Activated T-cell treated with anti-CD3 and anti-CD28 coated beads, Interleukin-2, amount 50 U/mL, for 24 hours (primary cell): ENCODE data around the gene SV2C.

Experiments
- DNase-seq: peaks from one replicate; pipeline ENCODE4 v3.0.0-alpha.2; 2020
- H3K27ac Mint-ChIP-seq: 2 replicates; pipeline ENCODE4 v1.8.0; 2020; ENCODE audit warnings: mild to moderate bottlenecking, mixed read lengths
- H3K27me3 Mint-ChIP-seq: 2 replicates; pipeline ENCODE4 v1.8.0; 2020; ENCODE audit warnings: mixed read lengths
- H3K36me3 Mint-ChIP-seq: 2 replicates; pipeline ENCODE4 v1.8.0; 2020; ENCODE audit warnings: low read depth, mixed read lengths
- H3K4me1 Mint-ChIP-seq: 2 replicates; pipeline ENCODE4 v1.8.0; 2020; ENCODE audit warnings: low read depth, mixed read lengths
- H3K4me3 Mint-ChIP-seq: 2 replicates; pipeline ENCODE4 v1.8.0; 2020; ENCODE audit warnings: mild to moderate bottlenecking, moderate library complexity, mixed read lengths
- H3K9me3 Mint-ChIP-seq: 2 replicates; pipeline ENCODE4 v1.8.0; 2020; ENCODE audit warnings: mixed read lengths

The SV2C gene

DNA sequence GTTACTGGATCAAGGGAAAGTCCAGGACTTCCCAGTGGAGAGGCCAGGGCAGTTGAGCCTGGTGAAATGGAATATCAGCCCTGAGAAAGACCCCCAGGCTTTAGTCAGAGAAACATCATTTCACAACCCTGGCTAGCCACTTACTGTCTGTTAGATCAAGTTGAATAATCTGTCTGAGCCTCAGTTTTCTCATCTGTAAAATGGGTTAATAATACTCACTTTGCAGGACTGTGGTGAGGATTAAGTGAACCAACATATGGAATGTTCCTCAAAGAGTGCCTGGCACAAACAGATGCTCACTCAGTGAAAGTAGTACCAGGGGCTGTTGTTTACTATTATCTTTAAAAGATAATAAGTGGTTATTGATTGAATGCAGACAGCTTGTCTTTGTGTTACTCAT, 110.5 kb downstream of the SV2C start:
- no peak for DNase-seq
- Mint-ChIP-seq H3K4me3 (no peak overlapping the region), H3K27me3 (peaks cover 5% of the 10 kb centered on the region), H3K4me1 (no peaks in the 10 kb centered on the region), H3K36me3 (no peaks in the 10 kb centered on the region), H3K27ac (no peak overlapping the region), H3K9me3 (no peaks in the 10 kb centered on the region)

DNA sequence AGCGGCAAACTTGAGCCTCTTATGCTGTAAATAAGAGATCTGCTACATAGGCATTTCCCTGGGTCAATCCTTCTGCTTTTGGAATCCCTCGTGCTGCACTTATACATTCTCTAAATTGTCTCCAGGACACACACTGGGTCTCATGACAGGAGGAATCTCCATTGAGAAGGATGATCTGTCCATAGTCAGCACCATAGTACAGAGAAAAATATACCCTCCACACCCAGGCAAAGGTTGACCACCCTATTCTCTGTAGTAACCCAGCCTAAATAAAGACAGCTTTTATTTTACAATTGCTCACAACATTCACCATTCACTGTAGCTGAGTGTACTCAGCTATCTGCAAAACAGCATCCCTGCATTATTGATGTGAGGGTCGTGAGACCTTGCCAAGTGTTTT, 111.2 kb downstream of the SV2C start:
- Mint-ChIP-seq H3K36me3 (no peaks in the 10 kb centered on the region), H3K27me3 (peaks cover 5% of the 10 kb centered on the region), H3K9me3 (no peaks in the 10 kb centered on the region), H3K4me1 (peaks cover 3% of the 10 kb centered on the region), H3K4me3 (no peak overlapping the region), H3K27ac (no peak overlapping the region)
- DNase-seq, result no peak

- no peak for DNase-seq
- H3K27me3 Mint-ChIP-seq, result peaks cover 5% of the 10 kb centered on the region
- no peaks in the 10 kb centered on the region for H3K36me3 Mint-ChIP-seq
- peaks cover 7% of the 10 kb centered on the region for H3K4me1 Mint-ChIP-seq
- H3K4me3 Mint-ChIP-seq, result no peak overlapping the region
- H3K27ac Mint-ChIP-seq, result no peak overlapping the region
- no peaks in the 10 kb centered on the region for H3K9me3 Mint-ChIP-seq
Measured at GRCh38 chr5:76196457-76196856, 113.3 kb downstream of the SV2C start.

DNA sequence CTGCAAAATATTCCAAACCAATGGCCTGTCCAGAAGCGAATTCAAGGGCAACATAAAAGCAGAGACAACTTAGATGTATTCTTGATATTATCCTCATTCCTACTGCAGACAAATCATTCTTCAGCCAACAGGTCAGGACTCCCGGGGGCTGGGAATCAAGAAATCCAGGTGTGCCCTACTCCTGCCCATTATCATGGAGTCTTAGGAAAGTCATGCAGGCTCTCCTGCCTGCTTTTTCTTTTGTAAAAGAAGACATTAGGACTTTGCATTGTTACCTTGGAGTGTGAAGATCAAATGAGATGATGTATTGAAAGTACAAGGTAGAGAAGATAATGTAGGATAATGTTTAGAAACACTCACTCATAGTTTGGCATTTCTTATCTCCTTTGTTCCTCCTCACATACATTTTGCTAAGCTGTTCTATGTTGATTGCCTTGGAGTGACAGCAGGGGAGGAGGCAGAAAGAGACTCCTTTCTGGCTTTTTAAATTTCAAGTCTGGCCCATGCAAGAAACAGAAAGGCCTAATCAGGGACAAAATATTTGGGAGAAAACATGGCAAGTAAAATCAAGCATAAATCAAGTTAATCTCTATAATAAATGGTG, 113.8 kb downstream of the SV2C start:
- H3K36me3 Mint-ChIP-seq, result no peaks in the 10 kb centered on the region
- H3K4me3 Mint-ChIP-seq, result no peak overlapping the region
- H3K9me3 Mint-ChIP-seq, result no peaks in the 10 kb centered on the region
- peaks cover 7% of the 10 kb centered on the region for H3K4me1 Mint-ChIP-seq
- no peak for DNase-seq
- no peak overlapping the region for H3K27ac Mint-ChIP-seq
- H3K27me3 Mint-ChIP-seq, result peaks cover 5% of the 10 kb centered on the region

- Mint-ChIP-seq H3K27me3 (peaks cover 8% of the 10 kb centered on the region), H3K4me1 (peaks cover 7% of the 10 kb centered on the region), H3K9me3 (no peaks in the 10 kb centered on the region)
Measured at GRCh38 chr5:76197726-76198125, 114.5 kb downstream of the SV2C start.

GRCh38 chr5:76199336-76200318, 116.4 kb downstream of the SV2C start:
- DNase-seq, result no peak
- Mint-ChIP-seq H3K27ac (no peak overlapping the region), H3K4me1 (peaks cover 7% of the 10 kb centered on the region), H3K36me3 (no peaks in the 10 kb centered on the region), H3K4me3 (no peak overlapping the region), H3K27me3 (peaks cover 8% of the 10 kb centered on the region), H3K9me3 (no peaks in the 10 kb centered on the region)

More at GRCh38 chr5:76197726-76198125, 114.5 kb downstream of the SV2C start:
- Mint-ChIP-seq H3K36me3 (no peaks in the 10 kb centered on the region), H3K4me3 (no peak overlapping the region), H3K27ac (no peak overlapping the region)
- no peak for DNase-seq

- no peak for DNase-seq
- H3K9me3 Mint-ChIP-seq, result no peaks in the 10 kb centered on the region
- no peak overlapping the region for H3K27ac Mint-ChIP-seq
- no peak overlapping the region for H3K4me3 Mint-ChIP-seq
- no peaks in the 10 kb centered on the region for H3K36me3 Mint-ChIP-seq
- peaks cover 7% of the 10 kb centered on the region for H3K4me1 Mint-ChIP-seq
- peaks cover 3% of the 10 kb centered on the region for H3K27me3 Mint-ChIP-seq
Measured at GRCh38 chr5:76202182-76202581, 119.0 kb downstream of the SV2C start.

GRCh38 chr5:76204191-76204590, 121.0 kb downstream of the SV2C start:
- Mint-ChIP-seq H3K9me3 (no peaks in the 10 kb centered on the region), H3K4me3 (no peak overlapping the region), H3K27me3 (peaks cover 3% of the 10 kb centered on the region), H3K27ac (no peak overlapping the region), H3K36me3 (no peaks in the 10 kb centered on the region), H3K4me1 (peaks cover 6% of the 10 kb centered on the region)
- DNase-seq, result no peak

DNA sequence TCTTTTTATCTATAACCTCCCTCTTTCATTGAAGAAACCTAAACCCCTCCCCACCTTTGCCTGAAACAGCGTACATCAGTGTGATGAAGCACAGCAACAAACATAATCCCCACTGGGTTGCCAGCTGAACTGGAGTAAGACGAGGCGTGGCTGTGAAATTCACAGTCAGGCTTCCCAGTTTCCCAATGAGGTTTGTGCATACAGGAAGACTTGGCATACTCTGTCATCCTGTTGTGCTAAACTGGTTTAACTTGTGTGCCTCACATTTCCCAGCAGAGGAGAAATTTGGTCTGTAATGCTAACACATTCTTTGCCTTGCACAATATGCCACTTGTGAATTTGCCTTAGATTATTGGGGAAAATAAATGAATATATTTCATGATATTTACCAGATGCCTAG, 121.5 kb downstream of the SV2C start:
- Mint-ChIP-seq H3K4me3 (no peak overlapping the region), H3K4me1 (peaks cover 2% of the 10 kb centered on the region), H3K27ac (no peak overlapping the region)

DNA sequence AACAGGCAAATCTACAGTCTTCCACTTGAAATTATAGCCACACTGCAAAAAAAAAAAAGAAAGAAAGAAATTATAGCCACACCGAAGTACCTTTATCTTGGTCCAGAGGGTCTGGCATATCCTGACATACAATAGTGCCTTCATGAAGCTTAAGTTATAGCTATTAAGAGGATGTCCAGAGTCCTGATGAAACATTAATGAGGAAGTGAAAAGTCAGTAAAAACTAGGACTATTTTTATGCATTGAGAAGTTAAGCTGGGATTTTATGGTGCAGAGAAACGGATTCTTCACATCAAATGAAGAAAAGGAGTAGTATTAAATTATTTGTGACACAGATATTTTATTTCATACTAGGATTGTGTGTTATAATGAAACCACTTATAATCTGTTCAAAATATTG, 123.9 kb downstream of the SV2C start:
- Mint-ChIP-seq H3K4me3 (no peak overlapping the region), H3K27me3 (peaks cover 3% of the 10 kb centered on the region), H3K4me1 (no peaks in the 10 kb centered on the region), H3K36me3 (no peaks in the 10 kb centered on the region), H3K27ac (no peak overlapping the region), H3K9me3 (peaks cover 6% of the 10 kb centered on the region)
- no peak for DNase-seq

More for the DNA sequence above, 121.5 kb downstream of the SV2C start:
- Mint-ChIP-seq H3K36me3 (no peaks in the 10 kb centered on the region), H3K9me3 (peaks cover 3% of the 10 kb centered on the region), H3K27me3 (peaks cover 3% of the 10 kb centered on the region)
- no peak for DNase-seq

DNA sequence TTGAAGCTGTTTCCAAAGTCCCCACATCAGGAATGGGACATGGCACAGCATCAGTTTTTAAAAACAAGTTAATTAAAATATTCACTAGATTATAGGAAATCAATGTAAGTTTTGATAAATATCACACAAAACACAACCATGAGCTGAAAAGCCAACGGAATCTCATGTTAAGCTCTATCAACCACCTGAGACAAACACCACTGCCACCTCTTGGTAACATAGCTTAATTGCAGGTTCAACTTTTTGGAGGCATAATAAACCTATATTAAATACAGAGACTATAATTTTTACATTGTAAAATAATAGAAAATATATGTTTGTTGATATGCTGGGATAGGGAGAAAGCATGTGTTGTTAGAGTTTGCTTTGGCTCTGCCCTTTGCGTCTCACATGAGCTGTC, 126.1 kb downstream of the SV2C start:
- H3K4me1 Mint-ChIP-seq, result no peaks in the 10 kb centered on the region
- H3K27me3 Mint-ChIP-seq, result no peaks in the 10 kb centered on the region
- H3K36me3 Mint-ChIP-seq, result no peaks in the 10 kb centered on the region
- H3K9me3 Mint-ChIP-seq, result peaks cover 6% of the 10 kb centered on the region
- no peak overlapping the region for H3K27ac Mint-ChIP-seq
- H3K4me3 Mint-ChIP-seq, result no peak overlapping the region
- no peak for DNase-seq

GRCh38 chr5:76210946-76211345, 127.8 kb downstream of the SV2C start:
- DNase-seq, result no peak
- H3K9me3 Mint-ChIP-seq, result peaks cover 6% of the 10 kb centered on the region
- H3K36me3 Mint-ChIP-seq, result no peaks in the 10 kb centered on the region
- H3K4me1 Mint-ChIP-seq, result no peaks in the 10 kb centered on the region
- no peak overlapping the region for H3K4me3 Mint-ChIP-seq
- no peak overlapping the region for H3K27ac Mint-ChIP-seq
- no peaks in the 10 kb centered on the region for H3K27me3 Mint-ChIP-seq

- no peak for DNase-seq
- H3K36me3 Mint-ChIP-seq, result no peaks in the 10 kb centered on the region
- no peak overlapping the region for H3K27ac Mint-ChIP-seq
- H3K27me3 Mint-ChIP-seq, result no peaks in the 10 kb centered on the region
- no peaks in the 10 kb centered on the region for H3K4me1 Mint-ChIP-seq
- no peak overlapping the region for H3K4me3 Mint-ChIP-seq
- peaks cover 6% of the 10 kb centered on the region for H3K9me3 Mint-ChIP-seq
Measured at GRCh38 chr5:76213858-76214257, 130.7 kb downstream of the SV2C start.

- no peak for DNase-seq
- Mint-ChIP-seq H3K4me3 (no peak overlapping the region), H3K27me3 (no peaks in the 10 kb centered on the region), H3K4me1 (no peaks in the 10 kb centered on the region), H3K27ac (no peak overlapping the region), H3K36me3 (no peaks in the 10 kb centered on the region), H3K9me3 (no peaks in the 10 kb centered on the region)
Measured at GRCh38 chr5:76216748-76217147, 133.6 kb downstream of the SV2C start.

DNA sequence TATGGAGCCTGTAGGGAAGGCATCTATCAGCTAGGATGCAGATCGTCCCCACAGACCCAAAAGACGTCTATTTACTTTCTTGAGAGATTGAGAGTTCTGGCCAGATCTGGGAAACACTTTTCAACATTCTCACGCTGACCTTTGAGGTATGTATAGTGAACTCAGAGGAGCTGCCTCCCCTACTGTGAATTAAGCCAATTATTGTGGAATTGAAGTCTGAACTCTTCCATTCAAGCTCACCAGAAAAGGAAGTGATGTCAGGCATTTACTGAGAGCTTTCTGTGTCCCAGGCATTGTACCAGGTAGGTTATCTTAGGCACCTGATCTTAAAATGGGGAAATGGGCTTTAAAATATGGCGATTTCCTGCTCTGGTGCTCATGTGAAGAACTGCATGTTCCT, 136.5 kb downstream of the SV2C start:
- H3K27ac Mint-ChIP-seq, result no peak overlapping the region

More for the DNA sequence above, 136.5 kb downstream of the SV2C start:
- Mint-ChIP-seq H3K4me3 (no peak overlapping the region), H3K36me3 (no peaks in the 10 kb centered on the region), H3K4me1 (no peaks in the 10 kb centered on the region), H3K9me3 (no peaks in the 10 kb centered on the region), H3K27me3 (no peaks in the 10 kb centered on the region)
- DNase-seq, result no peak
